ENCODE results near the gene UAP1L1.

UAP1L1 gene

GRCh38 chr9:137068539-137069507, 8.5 kb upstream of the UAP1L1 start:
- peak overlapping the region; percentile 43 for H3K4me3 ChIP-seq (ENCODE audit: low read depth, low read length)
- no peak for TF ChIP-seq CTCF (IDR thresholded peaks at IDR 0.05; ENCODE audit: low read depth, low read length)

GRCh38 chr9:137069508-137070091, 7.7 kb upstream of the UAP1L1 start:
- TF ChIP-seq CTCF (IDR thresholded peaks at IDR 0.05; ENCODE audit: low read depth, low read length): no peak
- peak overlapping the region; percentile 43 for H3K4me3 ChIP-seq (ENCODE audit: low read depth, low read length)

GRCh38 chr9:137070201-137070905, 7.0 kb upstream of the UAP1L1 start, which contains the start of gene SAPCD2:
TSS of gene SAPCD2 (minus strand) at chr9:137070557. CDS start at chr9:137070460, 97 bp downstream.
- H3K4me3 ChIP-seq (ENCODE audit: low read depth, low read length): peak within 1 kb of the TSS; percentile 48
- TF ChIP-seq CTCF (IDR thresholded peaks at IDR 0.05; ENCODE audit: low read depth, low read length): no peak

- H3K4me3 ChIP-seq (ENCODE audit: low read depth, low read length): peak overlapping the region; percentile 48
- TF ChIP-seq CTCF (IDR thresholded peaks at IDR 0.05; ENCODE audit: low read depth, low read length): no peak
These were observed 6.4 kb upstream of the UAP1L1 start for GRCh38 chr9:137070906-137071275.

- no peak for TF ChIP-seq CTCF (IDR thresholded peaks at IDR 0.05; ENCODE audit: low read depth, low read length)
- H3K4me3 ChIP-seq (ENCODE audit: low read depth, low read length): no peak overlapping the region
These were observed 6.0 kb upstream of the UAP1L1 start for GRCh38 chr9:137071282-137071681.

GRCh38 chr9:137073992-137074399, 3.3 kb upstream of the UAP1L1 start:
- H3K4me3 ChIP-seq (ENCODE audit: low read depth, low read length): no peak overlapping the region
- no peak for TF ChIP-seq CTCF (IDR thresholded peaks at IDR 0.05; ENCODE audit: low read depth, low read length)
